Measurements from ENCODE around the gene ATE1. TPM values are rescaled to one million over a fixed set of nuclear protein-coding genes. Genes with fewer than 3 reads are reported as not detected.

The ATE1 gene
- total RNA-seq, 3 donors from 2014 or later (not counting 1 experiment from before 2014, with no cell fraction given): 30.4 to 40.6 (median 30.5) TPM

DNA sequence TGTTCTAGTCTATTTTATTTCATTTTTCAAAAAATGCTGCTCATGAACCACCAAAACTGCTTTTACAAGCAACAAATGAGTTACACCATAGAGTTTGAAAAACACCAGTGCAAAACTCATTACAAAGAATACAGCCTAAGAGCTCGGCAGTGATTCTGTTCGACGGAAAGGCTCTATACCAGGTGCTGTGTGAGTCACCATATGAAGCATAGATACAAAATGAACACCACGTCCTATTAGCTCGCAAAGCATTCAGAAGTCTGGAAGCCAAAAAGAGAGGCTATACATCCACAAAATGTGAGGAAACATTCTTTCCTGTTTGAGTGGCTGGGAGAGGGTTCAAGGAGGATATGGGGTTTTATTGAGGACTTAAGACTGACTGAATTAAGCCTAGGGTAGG is 136.1 kb downstream of the ATE1 start:
- TF ChIP-seq, protein P1, sequence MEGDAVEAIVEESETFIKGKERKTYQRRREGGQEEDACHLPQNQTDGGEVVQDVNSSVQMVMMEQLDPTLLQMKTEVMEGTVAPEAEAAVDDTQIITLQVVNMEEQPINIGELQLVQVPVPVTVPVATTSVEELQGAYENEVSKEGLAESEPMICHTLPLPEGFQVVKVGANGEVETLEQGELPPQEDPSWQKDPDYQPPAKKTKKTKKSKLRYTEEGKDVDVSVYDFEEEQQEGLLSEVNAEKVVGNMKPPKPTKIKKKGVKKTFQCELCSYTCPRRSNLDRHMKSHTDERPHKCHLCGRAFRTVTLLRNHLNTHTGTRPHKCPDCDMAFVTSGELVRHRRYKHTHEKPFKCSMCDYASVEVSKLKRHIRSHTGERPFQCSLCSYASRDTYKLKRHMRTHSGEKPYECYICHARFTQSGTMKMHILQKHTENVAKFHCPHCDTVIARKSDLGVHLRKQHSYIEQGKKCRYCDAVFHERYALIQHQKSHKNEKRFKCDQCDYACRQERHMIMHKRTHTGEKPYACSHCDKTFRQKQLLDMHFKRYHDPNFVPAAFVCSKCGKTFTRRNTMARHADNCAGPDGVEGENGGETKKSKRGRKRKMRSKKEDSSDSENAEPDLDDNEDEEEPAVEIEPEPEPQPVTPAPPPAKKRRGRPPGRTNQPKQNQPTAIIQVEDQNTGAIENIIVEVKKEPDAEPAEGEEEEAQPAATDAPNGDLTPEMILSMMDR (IDR thresholded peaks at IDR 0.05): no peak
- DNase-seq: no peak
- H3K9me3 Mint-ChIP-seq: no peaks in the 10 kb centered on the region
- 97% methylated on average over 5 of the region's 5 CpGs for WGBS (ENCODE audit: insufficient coverage)
- Histone ChIP-seq H3K27ac (ENCODE audit: low read length) (no peak overlapping the region), H3K9me3 (ENCODE audit: control insufficient read depth, insufficient read depth, low read length) (no peaks in the 10 kb centered on the region), H3K4me3 (ENCODE audit: low read length) (no peak overlapping the region), H3K4me1 (ENCODE audit: control insufficient read depth, insufficient read depth, low read length) (no peaks in the 10 kb centered on the region), H3K36me3 (ENCODE audit: control insufficient read depth, insufficient read depth, low read length) (peaks cover 2% of the 10 kb centered on the region), H3K27me3 (ENCODE audit: control insufficient read depth, insufficient read depth, low read length) (no peaks in the 10 kb centered on the region)
- H3K36me3 Mint-ChIP-seq: no peaks in the 10 kb centered on the region
- ATAC-seq: no peak
- intact Hi-C loops (cut with micrococcal nuclease): no loop called here
- H3K4me3 Mint-ChIP-seq: no peak overlapping the region
- no peaks in the 10 kb centered on the region for H3K27me3 Mint-ChIP-seq (ENCODE audit: low read depth in 2 of 2)
- no peak overlapping the region for H3K27ac Mint-ChIP-seq
- H3K4me1 Mint-ChIP-seq: peaks cover 0 to 6% of the 10 kb centered on the region in 2 donors

DNA sequence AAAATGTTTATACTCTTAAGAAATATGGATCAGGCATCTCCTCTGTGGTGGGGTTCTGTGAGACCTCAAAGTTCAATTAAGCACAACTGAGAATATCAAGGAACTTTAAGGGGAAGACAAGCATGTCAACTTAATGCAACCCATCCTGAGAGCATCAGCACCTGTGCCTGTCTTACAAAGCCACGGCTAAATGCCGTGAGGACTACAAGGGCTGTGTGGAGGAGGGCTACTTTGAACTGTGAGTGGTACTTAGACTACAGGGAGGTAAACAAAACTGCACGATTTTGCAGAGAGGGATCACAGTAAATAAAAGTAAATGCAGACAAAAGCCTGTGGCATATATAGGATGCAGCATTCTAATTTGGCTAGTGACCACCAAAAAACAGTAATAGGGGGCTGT is 139.1 kb downstream of the ATE1 start:
- H3K9me3 ChIP-seq (ENCODE audit: control insufficient read depth, insufficient read depth, low read length): no peaks in the 10 kb centered on the region
- Mint-ChIP-seq H3K4me3 (no peak overlapping the region), H3K9me3 (no peaks in the 10 kb centered on the region), H3K4me1 (peaks cover 0 to 4% of the 10 kb centered on the region in 2 donors), H3K36me3 (no peaks in the 10 kb centered on the region), H3K27me3 (ENCODE audit: low read depth in 2 of 2) (no peaks in the 10 kb centered on the region), H3K27ac (no peak overlapping the region)
- no peak overlapping the region for H3K4me3 ChIP-seq (ENCODE audit: low read length)
- no peak overlapping the region for H3K27ac ChIP-seq (ENCODE audit: low read length)
- TF ChIP-seq, protein P1 (IDR thresholded peaks at IDR 0.05): no peak
- ATAC-seq: no peak
- no peaks in the 10 kb centered on the region for H3K4me1 ChIP-seq (ENCODE audit: control insufficient read depth, insufficient read depth, low read length)
- peaks cover 2% of the 10 kb centered on the region for H3K36me3 ChIP-seq (ENCODE audit: control insufficient read depth, insufficient read depth, low read length)
- DNase-seq: no peak
- 97% methylated on average over 3 of the region's 3 CpGs for WGBS (ENCODE audit: insufficient coverage)
- intact Hi-C loops (cut with micrococcal nuclease): no loop called here
- no peaks in the 10 kb centered on the region for H3K27me3 ChIP-seq (ENCODE audit: control insufficient read depth, insufficient read depth, low read length)

DNA sequence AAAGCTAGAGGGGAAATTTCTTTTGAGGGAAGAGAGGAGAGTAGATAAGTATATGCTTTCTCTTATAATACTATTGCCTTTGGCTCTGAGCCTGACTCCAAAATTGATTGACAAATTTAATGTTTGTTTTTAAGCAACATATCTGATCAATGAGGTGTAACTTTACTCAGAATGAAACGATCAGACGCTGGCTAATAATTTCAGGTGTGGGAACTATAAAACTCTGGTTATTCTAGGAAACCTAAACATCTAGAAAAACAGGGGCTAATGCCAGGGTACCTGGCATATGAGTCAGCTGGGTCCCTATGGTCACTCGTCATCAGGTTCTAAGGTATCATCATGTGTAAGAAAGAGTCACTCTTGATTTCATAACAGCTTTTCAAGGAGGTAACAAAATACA is 139.7 kb downstream of the ATE1 start:
- H3K27ac Mint-ChIP-seq: peak overlapping the region in 1 of 2 donors; percentile 34

DNA sequence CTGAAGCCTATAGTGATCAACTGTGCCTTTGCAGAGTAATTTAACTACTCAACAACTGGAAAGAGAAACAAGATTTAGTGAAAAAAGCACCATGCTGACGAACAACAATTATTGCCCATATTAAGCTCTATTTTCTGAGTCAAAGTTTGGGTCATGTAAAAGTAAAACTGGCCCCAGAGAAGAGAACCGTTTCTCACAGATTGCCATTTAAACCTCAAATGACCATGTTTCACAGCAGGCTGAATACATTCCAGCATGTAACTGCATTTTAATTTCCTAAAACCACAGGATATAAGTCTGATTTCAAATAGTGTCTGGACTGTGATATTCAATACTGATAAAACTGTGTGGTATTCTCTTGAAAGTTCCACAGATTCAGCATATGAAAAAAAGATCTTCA is 140.7 kb downstream of the ATE1 start:
- 96% methylated on average over 2 of the region's 2 CpGs for WGBS (ENCODE audit: insufficient coverage)

More for the DNA sequence above, 139.7 kb downstream of the ATE1 start:
- no peaks in the 10 kb centered on the region for H3K9me3 ChIP-seq (ENCODE audit: control insufficient read depth, insufficient read depth, low read length)
- intact Hi-C loops (cut with micrococcal nuclease): no loop called here
- H3K4me1 ChIP-seq (ENCODE audit: control insufficient read depth, insufficient read depth, low read length): no peaks in the 10 kb centered on the region
- H3K36me3 ChIP-seq (ENCODE audit: control insufficient read depth, insufficient read depth, low read length): peaks cover 2% of the 10 kb centered on the region
- ATAC-seq (no peak), DNase-seq (no peak)
- Mint-ChIP-seq H3K36me3 (no peaks in the 10 kb centered on the region), H3K4me1 (peaks cover 0 to 4% of the 10 kb centered on the region in 2 donors), H3K4me3 (no peak overlapping the region), H3K9me3 (no peaks in the 10 kb centered on the region), H3K27me3 (ENCODE audit: low read depth in 2 of 2) (no peaks in the 10 kb centered on the region)
- 88% methylated on average over 3 of the region's 3 CpGs for WGBS (ENCODE audit: insufficient coverage)
- H3K4me3 ChIP-seq (ENCODE audit: low read length): no peak overlapping the region
- H3K27me3 ChIP-seq (ENCODE audit: control insufficient read depth, insufficient read depth, low read length): no peaks in the 10 kb centered on the region
- no peak overlapping the region for H3K27ac ChIP-seq (ENCODE audit: low read length)
- TF ChIP-seq, protein P1 (IDR thresholded peaks at IDR 0.05): no peak

More for the DNA sequence above, 140.7 kb downstream of the ATE1 start:
- no peaks in the 10 kb centered on the region for H3K9me3 Mint-ChIP-seq
- H3K4me3 Mint-ChIP-seq: no peak overlapping the region
- DNase-seq: no peak
- Histone ChIP-seq H3K27me3 (ENCODE audit: control insufficient read depth, insufficient read depth, low read length) (no peaks in the 10 kb centered on the region), H3K9me3 (ENCODE audit: control insufficient read depth, insufficient read depth, low read length) (no peaks in the 10 kb centered on the region), H3K4me1 (ENCODE audit: control insufficient read depth, insufficient read depth, low read length) (no peaks in the 10 kb centered on the region), H3K4me3 (ENCODE audit: low read length) (no peak overlapping the region), H3K27ac (ENCODE audit: low read length) (no peak overlapping the region), H3K36me3 (ENCODE audit: control insufficient read depth, insufficient read depth, low read length) (peaks cover 2% of the 10 kb centered on the region)
- no peak for ATAC-seq
- H3K27me3 Mint-ChIP-seq (ENCODE audit: low read depth in 2 of 2): no peaks in the 10 kb centered on the region
- peaks cover 0 to 4% of the 10 kb centered on the region in 2 donors for H3K4me1 Mint-ChIP-seq
- TF ChIP-seq, protein P1 (IDR thresholded peaks at IDR 0.05): no peak
- no peaks in the 10 kb centered on the region for H3K36me3 Mint-ChIP-seq
- intact Hi-C loops (cut with micrococcal nuclease): no loop called here
- no peak overlapping the region for H3K27ac Mint-ChIP-seq
